ENCODE results near the gene NFU1. TPM values are rescaled to one million over a fixed set of nuclear protein-coding genes. Genes with fewer than 3 reads are reported as not detected.

NFU1 gene
- total RNA-seq, 4 donors from 2014 or later = 82.3 to 206 (median 117) TPM

GRCh38 chr2:69368588-69368987 lies 68.6 kb downstream of the NFU1 start:
- no peak for TF ChIP-seq CTCF (IDR thresholded peaks at IDR 0.05; ENCODE audit: low read depth)

- no peak for TF ChIP-seq CTCF (IDR thresholded peaks at IDR 0.05; ENCODE audit: low read depth)
These were observed 77.9 kb downstream of the NFU1 start for GRCh38 chr2:69359371-69359770.

GRCh38 chr2:69358914-69359313 lies 78.3 kb downstream of the NFU1 start:
- no peak for TF ChIP-seq CTCF (IDR thresholded peaks at IDR 0.05; ENCODE audit: low read depth)

- TF ChIP-seq CTCF (IDR thresholded peaks at IDR 0.05; ENCODE audit: low read depth) = no peak
These were observed 80.8 kb downstream of the NFU1 start for GRCh38 chr2:69356471-69356870.

- TF ChIP-seq CTCF (IDR thresholded peaks at IDR 0.05; ENCODE audit: low read depth) = no peak
These were observed 83.9 kb downstream of the NFU1 start for GRCh38 chr2:69353360-69353759.

GRCh38 chr2:69348781-69349180 lies 88.5 kb downstream of the NFU1 start:
- no peak for TF ChIP-seq CTCF (IDR thresholded peaks at IDR 0.05; ENCODE audit: low read depth)

Other genes starting within 250 kb of the NFU1 start
- gene GFPT1, start 50.2 kb downstream of the NFU1 start, total RNA-seq = 100 to 1,000 TPM in 1 of 4 donors, 10 to 100 TPM in 3; 39.0 to 120 (median 63.9) TPM
- 10 to 100 TPM; 42.5 to 55.9 (median 51.2) TPM for gene AAK1, start 206.3 kb upstream of the NFU1 start, total RNA-seq

All from subcutaneous adipose tissue (tissue), 4 donors.